ENCODE data around the gene HHIPL2.

The HHIPL2 gene

DNA sequence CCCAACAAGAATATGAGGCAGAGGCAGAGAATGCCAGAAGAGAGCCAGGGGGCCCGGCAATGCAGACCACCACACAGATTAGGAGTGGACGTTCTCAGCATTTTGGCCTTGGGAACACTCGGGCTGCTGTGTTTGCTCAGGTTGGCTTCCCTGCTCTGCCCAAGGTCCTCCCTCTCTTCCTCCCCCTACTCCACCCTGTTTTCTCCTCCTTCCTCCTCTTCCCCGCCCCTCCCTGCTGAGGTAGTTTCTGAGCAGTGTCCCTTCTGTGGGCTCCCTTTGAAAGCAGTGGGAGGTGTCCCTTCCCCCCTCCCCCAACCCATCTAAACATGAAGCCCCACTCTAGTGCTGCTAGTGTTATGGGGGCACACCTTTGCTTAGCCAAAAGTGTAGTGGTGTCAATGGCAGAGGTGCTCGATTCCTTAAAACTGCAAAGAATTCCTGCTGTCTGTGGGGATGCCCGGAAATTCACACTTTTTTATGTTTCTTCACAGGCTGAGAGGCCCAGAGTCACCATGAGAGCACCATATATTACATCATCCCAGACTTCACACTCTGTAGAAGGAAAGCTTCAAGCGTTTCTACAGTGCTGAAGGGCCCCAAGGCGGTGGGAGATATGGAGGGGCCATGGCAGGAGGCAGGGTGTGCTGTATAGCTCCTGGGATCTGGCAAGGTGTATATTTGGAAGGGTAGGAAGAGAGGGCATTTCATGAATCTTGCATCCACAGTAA lies at the start of gene HHIPL2:
Gene HHIPL2 (minus strand): TSS at position 161 of the 728 bp plus-strand sequence. CDS start 60 bp downstream, at position 101.
- peak in 1 of 2 experiments; percentile 1 for DNase-seq

DNA sequence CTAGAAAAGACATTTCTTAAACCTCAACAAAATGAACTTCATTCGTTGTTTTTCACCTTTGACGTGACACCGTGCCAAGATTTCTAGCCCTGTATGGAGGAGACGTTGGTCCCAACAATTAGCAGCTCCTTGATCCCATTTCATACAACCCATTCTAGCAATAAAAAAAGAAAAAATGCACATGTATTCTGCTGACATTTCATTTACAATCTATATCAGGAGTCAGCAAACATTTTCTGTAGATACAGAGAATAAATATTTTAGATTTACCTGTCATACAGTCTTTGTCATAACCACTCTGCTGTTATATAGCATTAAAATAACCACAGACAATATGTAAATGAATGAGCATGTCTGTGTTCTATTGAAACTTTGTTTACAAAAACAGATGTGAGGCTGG lies 48.8 kb upstream of the HHIPL2 start:
- no peak for DNase-seq

DNA sequence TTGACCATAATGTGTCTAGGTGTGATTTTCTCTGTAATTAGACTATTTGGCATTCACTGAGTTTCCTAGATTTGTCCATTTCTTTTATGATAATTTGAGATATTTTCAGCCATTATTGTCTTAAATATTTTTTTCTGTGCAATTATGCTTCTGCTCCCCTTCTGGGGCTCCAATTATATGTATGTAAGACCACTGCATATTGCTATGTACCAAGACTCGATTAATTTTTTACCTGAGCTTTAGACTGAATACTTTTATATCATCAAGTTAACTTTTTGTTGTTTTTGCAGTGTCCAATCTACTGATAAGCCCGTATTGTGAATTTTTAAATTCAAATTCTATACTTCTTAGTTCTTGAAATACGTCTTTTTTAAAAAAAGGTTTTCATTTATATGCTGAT lies 46.9 kb upstream of the HHIPL2 start:
- DNase-seq: no peak

DNA sequence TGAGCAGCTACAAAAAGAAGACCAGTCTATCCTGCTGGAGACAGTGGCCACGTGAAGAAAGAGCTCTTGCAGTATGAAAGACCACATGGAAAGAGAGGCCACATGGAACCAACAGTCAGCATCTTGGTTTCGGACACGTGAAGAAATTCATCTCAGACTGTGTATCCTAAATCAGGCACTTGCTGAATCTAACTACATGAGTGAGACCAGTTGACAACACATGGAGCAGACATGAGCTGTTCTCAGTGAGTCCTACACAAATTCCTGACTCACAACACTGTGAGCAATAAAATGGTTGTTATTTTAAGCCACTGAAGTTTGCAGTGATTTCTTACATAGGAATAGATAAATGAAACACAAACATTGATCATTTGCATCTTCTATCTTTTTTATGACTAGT lies 44.3 kb upstream of the HHIPL2 start:
- DNase-seq: no peak

DNA sequence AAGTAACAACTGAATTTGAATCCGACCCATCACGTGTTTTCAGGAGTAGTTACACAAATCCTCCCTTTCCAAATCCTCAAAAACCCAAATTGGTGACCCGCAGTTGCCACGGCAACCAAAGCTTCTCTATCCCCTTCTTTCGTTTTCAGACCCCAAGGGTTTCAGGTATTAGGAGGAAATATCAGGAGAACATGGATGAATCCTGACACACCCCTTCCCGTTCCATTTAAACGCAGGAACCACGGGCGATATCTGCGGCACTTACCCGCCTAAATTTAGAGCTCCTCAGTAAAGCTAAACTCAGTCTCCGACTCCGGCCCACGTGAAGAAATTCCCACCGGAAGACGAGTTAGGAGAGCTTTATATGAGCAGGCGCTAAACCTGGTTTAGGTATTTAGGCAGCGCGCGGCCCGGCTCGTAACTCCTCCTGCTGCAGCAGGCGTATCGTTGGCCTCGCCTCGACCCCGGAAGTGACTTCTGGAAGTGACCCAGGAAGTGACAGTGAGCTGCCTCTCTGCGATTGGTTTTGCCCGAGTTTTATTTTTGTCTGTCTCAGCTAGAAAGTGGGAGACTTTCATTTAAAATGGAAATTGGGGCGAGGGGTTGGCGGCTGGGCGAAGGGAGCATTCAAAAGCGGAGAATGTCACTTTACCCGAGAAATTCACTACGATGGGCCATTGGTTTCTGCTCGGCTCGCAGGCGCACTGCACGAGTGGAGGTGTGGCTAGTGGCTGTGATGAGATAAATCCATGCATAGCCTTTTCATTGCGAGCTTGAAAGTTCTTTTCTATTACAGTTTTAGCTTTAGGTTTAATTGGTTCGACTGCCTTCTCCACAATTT lies 41.8 kb upstream of the HHIPL2 start, which contains the start of gene TAF1A:
Gene TAF1A (minus strand): TSS at position 472 of the 841 bp plus-strand sequence.
- peak; percentile 76 to 82 for DNase-seq

DNA sequence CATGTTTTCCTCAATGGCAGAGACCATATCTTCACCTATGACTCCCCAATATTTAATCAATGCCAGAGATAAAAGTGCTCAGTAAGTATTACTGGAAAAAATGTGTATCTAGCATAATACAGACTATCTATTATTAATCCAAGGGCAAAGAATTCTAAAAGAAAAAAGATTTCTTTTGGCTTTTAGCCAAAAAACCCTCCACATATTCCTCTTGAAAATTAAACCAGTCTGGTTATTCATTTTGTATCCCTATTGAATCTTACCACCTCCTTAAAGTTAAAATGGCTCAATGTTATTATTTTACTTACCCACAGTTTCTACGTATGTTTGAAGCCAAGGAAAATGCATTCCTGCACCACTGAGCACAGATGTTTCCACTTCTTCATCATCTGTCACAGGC lies 40.2 kb upstream of the HHIPL2 start:
- DNase-seq: no peak

GRCh38 chr1:222586842-222587241 lies 38.9 kb upstream of the HHIPL2 start:
- no peak for DNase-seq

DNA sequence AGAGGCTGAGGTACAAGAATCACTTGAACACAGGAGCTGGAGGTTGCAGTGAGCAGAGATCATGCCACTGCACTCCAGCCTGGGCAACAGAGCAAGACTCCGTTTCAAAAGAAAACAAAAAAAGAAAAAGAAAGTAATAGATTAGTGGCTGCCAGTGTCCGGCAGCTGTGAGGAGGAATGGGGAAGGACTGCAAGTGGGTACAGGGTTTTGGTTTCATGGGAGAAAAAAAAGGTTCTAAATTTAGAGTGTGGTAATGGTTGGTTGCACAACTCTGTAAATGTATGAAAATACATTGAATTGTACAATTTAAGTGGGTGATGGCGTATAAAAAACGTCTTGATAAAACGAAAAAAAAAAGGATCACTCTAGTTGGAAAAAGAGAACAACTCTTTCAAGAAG lies 35.2 kb upstream of the HHIPL2 start:
- DNase-seq: no peak

GRCh38 chr1:222582099-222582774 lies 34.3 kb upstream of the HHIPL2 start:
- no peak for DNase-seq

DNA sequence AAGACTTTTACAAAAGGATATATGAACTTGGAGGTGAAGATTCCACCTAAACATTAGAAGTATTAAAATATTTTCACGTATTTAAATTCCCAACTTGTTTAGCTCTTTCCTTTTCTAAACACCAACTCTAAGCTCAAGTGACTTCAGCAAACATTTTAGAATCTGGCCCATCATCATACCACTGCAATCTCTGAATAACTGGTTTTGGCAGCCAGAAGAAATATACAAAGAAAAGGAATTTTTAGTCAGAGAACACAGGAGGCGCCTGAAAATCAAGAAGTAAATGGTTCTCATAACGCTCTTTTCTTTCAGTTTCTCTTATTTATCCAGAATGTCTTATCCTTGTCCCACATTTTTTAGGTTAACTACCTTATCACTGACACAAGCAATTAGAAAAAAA lies 31.4 kb upstream of the HHIPL2 start:
- DNase-seq: no peak

DNA sequence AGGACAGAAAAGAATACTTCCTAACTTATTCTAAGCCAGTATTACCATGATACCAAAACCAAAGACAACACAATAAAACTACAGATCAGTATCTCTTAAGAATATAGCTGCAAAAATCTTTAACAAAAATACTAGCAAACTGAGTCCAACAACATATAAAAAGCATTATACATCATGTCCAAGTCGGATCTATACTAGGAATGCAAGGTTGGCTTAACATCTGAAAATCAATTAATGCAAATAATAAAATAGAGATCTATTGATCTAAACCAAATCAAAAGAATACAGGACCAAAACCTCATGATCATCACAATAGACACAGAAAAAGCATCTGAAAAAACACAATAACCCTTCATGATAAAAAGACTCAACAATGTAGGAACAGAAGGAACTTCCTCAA lies 22.9 kb upstream of the HHIPL2 start:
- DNase-seq: no peak

GRCh38 chr1:222561656-222562055 lies 13.8 kb upstream of the HHIPL2 start:
- DNase-seq: no peak

DNA sequence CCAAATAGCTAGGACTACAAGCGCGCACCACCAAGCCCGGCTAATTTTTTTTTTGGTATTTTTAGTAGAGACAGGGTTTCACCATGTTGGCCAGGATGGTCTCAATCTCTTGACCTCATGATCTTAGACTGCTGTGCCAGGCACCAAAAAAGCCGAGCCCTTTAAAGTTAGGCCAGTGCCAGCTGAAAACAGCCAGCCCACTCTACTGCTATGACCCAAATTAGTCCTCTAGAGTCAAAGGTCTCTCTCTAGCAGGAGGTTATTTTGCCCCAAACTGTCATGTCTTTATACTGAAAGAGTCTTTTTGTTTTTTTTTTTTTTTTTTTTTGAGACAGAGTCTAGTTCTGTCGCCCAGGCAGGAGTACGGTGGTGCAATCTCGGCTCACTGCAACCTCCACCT lies 9.7 kb upstream of the HHIPL2 start:
- no peak for DNase-seq

GRCh38 chr1:222557148-222557547 lies 9.2 kb upstream of the HHIPL2 start:
- DNase-seq: no peak

DNA sequence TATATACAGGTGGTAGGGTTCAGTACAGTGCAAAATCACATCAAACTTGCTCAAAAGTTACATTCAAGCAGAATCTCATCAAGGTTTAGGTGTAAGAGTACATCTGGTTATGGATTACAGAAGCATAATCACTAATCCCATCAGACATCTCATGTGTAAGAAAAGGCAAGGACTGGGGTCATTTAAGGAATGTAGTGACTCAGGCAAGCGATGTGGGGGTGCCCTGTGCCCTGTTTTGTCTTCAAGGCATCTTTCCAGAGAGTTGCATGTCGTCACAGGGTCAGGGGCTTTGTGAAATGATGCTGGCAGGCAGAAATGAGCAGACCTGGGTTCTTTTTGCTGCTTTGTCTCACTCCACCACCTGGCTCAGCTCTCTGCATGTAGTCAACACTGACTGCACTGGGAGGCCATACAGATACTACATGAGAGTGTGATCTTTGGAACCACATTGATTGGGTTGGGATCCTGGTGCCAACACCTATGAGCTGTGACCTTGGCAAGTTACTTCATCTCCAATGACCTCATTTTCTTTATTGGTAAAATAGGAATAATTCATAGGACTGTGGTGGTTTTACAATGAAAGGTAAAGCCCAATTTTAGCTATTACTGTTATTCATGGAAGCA lies 8.2 kb upstream of the HHIPL2 start:
- no peak for DNase-seq

GRCh38 chr1:222554177-222554576 lies 6.3 kb upstream of the HHIPL2 start:
- DNase-seq: no peak

GRCh38 chr1:222552882-222553281 lies 5.0 kb upstream of the HHIPL2 start:
- DNase-seq: no peak

DNA sequence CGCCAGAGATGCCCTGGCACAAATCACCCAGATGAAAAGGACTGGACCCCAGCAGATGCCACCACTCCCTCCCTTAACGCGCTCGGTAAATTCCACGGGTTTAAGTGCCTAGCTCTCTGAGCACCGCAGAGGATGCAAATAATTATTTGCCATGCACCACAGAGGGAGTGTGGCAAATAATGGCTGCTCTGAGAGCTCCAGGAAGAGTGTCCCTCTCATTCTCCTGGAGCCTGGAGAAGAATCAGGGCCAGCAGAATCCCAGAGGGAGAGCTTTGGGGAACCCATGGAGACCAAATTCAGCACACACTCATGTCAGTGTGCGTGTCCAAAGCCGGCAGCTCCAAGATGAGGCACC lies 667 bp downstream of the HHIPL2 start:
- peak; percentile 59 to 66 for DNase-seq

DNA sequence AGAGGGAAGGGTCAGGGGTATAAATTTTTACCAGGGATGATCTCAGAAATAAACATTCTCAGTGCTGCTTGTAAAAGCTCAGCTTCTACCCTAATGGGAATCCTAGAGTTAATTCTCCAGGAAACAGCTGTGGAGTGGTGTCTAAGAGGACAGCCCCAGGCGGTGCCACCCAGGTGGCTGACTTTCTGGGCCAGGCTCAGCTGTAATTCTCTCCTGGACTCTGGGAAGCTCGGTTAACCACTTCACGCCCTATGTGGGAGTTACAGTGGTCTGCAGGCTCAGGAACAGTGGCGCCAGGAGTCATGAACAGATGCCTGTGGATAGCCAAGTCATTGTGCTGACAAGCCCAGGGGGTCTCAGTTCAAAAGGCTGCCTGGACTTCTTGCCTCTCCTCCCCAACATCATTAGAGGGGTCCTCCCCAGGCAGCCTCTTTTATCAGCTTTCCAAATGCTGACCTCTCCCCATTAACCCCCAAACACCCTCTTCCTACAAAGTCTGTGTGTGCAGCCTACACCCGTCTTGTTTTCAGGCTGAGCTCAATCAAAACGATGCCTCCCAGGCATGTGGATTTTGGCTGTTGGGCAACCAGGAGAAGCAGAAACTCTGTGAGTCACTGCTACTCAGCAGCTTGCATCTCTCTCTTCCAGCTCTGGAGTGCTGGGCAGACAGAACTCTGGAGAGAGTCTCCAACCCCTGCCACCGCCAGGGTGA lies 1.2 kb downstream of the HHIPL2 start:
- DNase-seq: peak; percentile 29 to 59

- no peak for DNase-seq
Measured at GRCh38 chr1:222546091-222546490, 1.8 kb downstream of the HHIPL2 start.

DNA sequence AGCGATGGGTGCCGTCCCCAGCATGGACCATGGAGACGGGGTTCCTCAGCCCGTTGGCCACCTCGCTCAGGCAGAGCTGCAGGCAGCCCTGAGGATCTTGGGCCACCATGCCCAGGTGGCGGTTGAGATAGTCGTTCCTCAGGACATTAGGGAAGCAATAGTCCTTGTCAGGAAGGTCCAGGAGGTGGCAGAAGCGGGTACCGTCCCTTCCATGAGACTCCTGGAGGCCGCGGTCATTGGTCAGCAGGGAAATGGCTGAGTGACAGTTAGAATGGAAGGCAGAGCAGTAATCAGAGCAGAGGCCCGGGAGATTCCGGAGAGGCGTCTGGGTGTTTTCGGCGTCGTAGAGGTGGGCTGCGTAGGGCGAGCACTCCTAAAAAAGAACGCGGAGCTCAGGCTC lies 4.1 kb downstream of the HHIPL2 start:
- no peak for DNase-seq

DNA sequence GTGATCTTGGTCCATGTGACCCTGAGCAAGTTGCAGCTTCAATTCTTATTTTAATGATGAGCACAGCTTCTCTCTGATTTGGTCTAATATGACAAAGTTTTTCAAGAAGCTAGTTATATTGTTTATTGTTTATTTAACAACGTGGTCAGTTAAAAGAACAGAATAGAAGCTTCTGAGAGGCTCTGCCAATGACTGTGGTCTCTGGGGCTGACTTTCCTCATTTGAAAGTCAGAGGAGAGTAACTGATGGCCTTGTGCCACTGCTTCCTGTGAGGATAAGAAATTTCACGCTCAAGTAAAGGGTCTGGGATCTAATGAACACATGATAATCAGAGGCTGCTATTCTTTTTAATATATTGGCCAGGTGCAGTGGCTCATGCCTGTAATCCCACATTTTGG lies 7.3 kb downstream of the HHIPL2 start:
- no peak for DNase-seq

Measured in NCI-H526 (cell line).